Suprapubic skin (tissue), 4 donors: ENCODE measurements around the gene ANO9. TPM values are rescaled to one million over a fixed set of nuclear protein-coding genes. Genes with fewer than 3 reads are reported as not detected.
"Not testable (repeated sequence)": the region's sequence is repeated elsewhere in the genome, so short reads cannot be mapped to it uniquely, and the experiment has no call there.

ENCODE experiments used
- DNase-seq, 2 donors: peaks; one replicate each; pipeline ENCODE4 v3.0.0-alpha.2; 2019; ENCODE audit warnings: low spot score in 2 of 2
- H3K27ac ChIP-seq: fragments of 200-600 bp; sonication (generic); one replicate; pipeline ENCODE4 v1.5.1; 2019
- H3K27me3 ChIP-seq: fragments of 200-600 bp; sonication (generic); one replicate; pipeline ENCODE4 v1.5.1; 2019
- H3K36me3 ChIP-seq: fragments of 200-600 bp; sonication (generic); one replicate; pipeline ENCODE4 v1.5.1; 2019
- H3K4me1 ChIP-seq: fragments of 200-600 bp; sonication (generic); one replicate; pipeline ENCODE4 v1.5.1; 2019
- H3K4me3 ChIP-seq: fragments of 200-600 bp; sonication (generic); one replicate; pipeline ENCODE4 v1.5.1; 2019; ENCODE audit warnings: mild to moderate bottlenecking
- H3K9me3 ChIP-seq: fragments of 200-600 bp; sonication (generic); one replicate; pipeline ENCODE4 v1.5.1; 2019
- EP300 ChIP-seq: sonication (generic); formaldehyde crosslinking; IDR thresholded peaks from one replicate; pipeline ENCODE4 v1.6.1; 2017; ENCODE audit warnings: antibody characterized with exemption
- POLR2A ChIP-seq, 2 donors: fragments of 450-650 bp; IDR thresholded peaks; one replicate each; pipeline ENCODE4 v1.6.1; 2017; ENCODE audit warnings: antibody characterized with exemption in 2 of 2, mild to moderate bottlenecking in 2 of 2, moderate library complexity in 2 of 2
- POLR2AphosphoS5 ChIP-seq, 3 donors: sonication (generic); formaldehyde crosslinking; IDR thresholded peaks; one replicate each; pipeline ENCODE4 v1.6.1; 2017; ENCODE audit warnings: antibody characterized with exemption in 3 of 3
- WGBS: methylation state at CpG from one replicate; pipeline ENCODE4 v1.1.5; 2018; 5-methylcytosine and 5-hydroxymethylcytosine counted together
- total RNA-seq, 4 donors: library from RNA; depleted of rRNA; stranded (reverse); fragments of >200 nt; gene quantifications; one replicate each; pipeline ENCODE4 v1.1.0, GENCODE V29; 2016
- TF ChIP-seq, protein P1 (sequence below), 2 donors: fragments of 200-600 bp in 1 of 2; fragments of 450-650 bp in 1 of 2; sonication (generic) in 1 of 2; IDR thresholded peaks; one replicate each; pipeline ENCODE4 v1.5.1; 2016 to 2019; ENCODE audit warnings: antibody characterized with exemption in 2 of 2, mild to moderate bottlenecking in 1 of 2, moderate library complexity in 1 of 2

Gene ANO9
- total RNA-seq, 4 donors from 2014 or later = 76.8 to 166 (median 103) TPM

DNA sequence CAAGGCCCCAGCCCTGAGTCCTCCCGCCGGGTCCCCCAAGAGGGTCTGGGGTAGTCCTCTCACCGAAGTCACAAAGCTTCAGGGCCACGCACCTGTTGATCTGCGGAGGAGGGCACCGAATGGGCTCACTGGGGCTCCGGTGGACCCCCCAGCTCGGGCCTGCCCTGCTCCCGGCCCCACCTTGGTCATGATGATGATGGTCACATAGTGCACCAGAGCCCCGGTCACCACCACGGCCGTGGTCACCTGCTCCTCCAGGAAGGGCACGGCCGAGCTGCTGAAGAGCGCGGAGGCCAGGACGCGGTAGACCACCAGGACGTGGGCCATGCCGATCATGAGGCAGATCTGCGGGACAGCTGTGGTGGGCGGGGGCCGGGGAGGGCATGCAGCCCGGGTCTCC, 13.5 kb downstream of the ANO9 start:
- 95% methylated on average over 13 of the region's 24 CpGs for WGBS
- Histone ChIP-seq H3K4me3 (no peak overlapping the region), H3K4me1 (no peaks in the 10 kb centered on the region), H3K27me3 (no peaks in the 10 kb centered on the region), H3K9me3 (no peaks in the 10 kb centered on the region), H3K27ac (no peak overlapping the region), H3K36me3 (peaks cover 5% of the 10 kb centered on the region)
- TF ChIP-seq POLR2AphosphoS5 (IDR thresholded peaks at IDR 0.05) (no peak), EP300 (no peak), POLR2A (IDR thresholded peaks at IDR 0.05) (no peak)
- TF ChIP-seq, protein P1, sequence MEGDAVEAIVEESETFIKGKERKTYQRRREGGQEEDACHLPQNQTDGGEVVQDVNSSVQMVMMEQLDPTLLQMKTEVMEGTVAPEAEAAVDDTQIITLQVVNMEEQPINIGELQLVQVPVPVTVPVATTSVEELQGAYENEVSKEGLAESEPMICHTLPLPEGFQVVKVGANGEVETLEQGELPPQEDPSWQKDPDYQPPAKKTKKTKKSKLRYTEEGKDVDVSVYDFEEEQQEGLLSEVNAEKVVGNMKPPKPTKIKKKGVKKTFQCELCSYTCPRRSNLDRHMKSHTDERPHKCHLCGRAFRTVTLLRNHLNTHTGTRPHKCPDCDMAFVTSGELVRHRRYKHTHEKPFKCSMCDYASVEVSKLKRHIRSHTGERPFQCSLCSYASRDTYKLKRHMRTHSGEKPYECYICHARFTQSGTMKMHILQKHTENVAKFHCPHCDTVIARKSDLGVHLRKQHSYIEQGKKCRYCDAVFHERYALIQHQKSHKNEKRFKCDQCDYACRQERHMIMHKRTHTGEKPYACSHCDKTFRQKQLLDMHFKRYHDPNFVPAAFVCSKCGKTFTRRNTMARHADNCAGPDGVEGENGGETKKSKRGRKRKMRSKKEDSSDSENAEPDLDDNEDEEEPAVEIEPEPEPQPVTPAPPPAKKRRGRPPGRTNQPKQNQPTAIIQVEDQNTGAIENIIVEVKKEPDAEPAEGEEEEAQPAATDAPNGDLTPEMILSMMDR (IDR thresholded peaks at IDR 0.05) = no peak
- DNase-seq = no peak

DNA sequence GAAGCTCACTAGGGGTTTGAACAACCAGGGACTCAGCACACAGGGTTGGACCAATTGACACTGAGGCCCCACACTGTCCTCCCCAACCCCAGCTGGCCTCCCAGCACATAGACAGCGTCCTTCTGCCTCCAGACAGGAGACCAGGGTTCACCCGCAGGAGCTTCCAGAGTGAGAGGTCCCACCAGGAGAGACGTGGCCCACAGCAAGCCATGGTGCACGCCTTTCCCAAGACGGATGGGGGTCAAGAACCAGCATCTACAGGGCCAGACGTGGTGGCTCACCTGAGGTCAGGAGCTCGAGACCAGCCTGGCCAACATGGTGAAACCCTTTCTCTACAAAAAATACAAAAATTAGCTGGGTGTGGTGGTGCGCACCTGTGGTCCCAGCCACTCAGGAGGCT, 15.0 kb downstream of the ANO9 start:
- H3K4me3 ChIP-seq = no peak overlapping the region
- H3K27me3 ChIP-seq = no peaks in the 10 kb centered on the region
- H3K27ac ChIP-seq = no peak overlapping the region
- TF ChIP-seq, protein P1 (IDR thresholded peaks at IDR 0.05) = no peak
- TF ChIP-seq EP300 = no peak
- no peak for TF ChIP-seq POLR2A (IDR thresholded peaks at IDR 0.05)
- TF ChIP-seq POLR2AphosphoS5 (IDR thresholded peaks at IDR 0.05) = no peak
- 93% methylated on average over 3 of the region's 8 CpGs for WGBS
- H3K9me3 ChIP-seq = no peaks in the 10 kb centered on the region
- H3K36me3 ChIP-seq = peaks cover 5% of the 10 kb centered on the region
- DNase-seq = no peak
- no peaks in the 10 kb centered on the region for H3K4me1 ChIP-seq

DNA sequence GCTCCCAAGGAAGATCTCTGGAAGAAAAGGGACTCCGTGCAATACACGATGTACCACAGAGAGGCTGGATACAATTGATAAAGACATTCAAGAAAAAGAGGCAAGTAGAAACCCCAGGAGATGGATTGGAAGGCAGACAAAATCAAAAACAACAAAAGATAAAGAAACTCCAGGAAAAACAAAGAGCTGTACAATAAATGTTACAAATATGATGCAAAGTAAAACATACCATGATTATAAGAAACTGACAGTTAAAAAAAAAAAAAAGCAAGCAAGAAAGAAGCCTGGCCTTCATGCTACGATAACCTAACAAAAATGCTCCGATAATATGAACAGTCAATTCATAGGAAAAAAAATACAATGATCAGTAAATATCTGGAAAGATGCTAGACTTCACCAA, 16.5 kb downstream of the ANO9 start:
- Histone ChIP-seq H3K27me3 (no peaks in the 10 kb centered on the region), H3K27ac (no peak overlapping the region), H3K4me1 (no peaks in the 10 kb centered on the region), H3K36me3 (peaks cover 5% of the 10 kb centered on the region), H3K9me3 (no peaks in the 10 kb centered on the region), H3K4me3 (no peak overlapping the region)
- DNase-seq = no peak
- TF ChIP-seq POLR2A (IDR thresholded peaks at IDR 0.05) (no peak), EP300 (no peak), POLR2AphosphoS5 (IDR thresholded peaks at IDR 0.05) (no peak)
- TF ChIP-seq, protein P1 (IDR thresholded peaks at IDR 0.05) = no peak
- WGBS = 76% methylated on average over 4 of the region's 4 CpGs

DNA sequence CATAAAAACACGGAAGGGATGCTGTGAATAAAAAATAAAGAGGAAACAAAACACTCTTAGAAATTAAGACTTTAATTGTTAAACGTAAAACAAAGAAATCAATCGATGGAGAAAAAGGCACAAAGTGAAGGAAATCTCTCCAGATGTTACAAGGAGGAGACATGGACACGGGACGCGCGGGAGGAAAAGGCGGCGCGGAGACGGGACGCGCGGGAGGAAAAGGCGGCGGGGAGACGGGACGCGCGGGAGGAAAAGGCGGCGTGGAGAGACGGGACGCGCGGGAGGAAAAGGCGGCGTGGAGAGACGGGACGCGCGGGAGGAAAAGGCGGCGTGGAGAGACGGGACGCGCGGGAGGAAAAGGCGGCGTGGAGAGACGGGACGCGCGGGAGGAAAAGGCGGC, 17.0 kb downstream of the ANO9 start:
- not testable (repeated sequence) for H3K27ac ChIP-seq, H3K4me1 ChIP-seq, H3K4me3 ChIP-seq, DNase-seq, H3K27me3 ChIP-seq, H3K9me3 ChIP-seq, H3K36me3 ChIP-seq
- 57% methylated on average over 32 of the region's 45 CpGs for WGBS

DNA sequence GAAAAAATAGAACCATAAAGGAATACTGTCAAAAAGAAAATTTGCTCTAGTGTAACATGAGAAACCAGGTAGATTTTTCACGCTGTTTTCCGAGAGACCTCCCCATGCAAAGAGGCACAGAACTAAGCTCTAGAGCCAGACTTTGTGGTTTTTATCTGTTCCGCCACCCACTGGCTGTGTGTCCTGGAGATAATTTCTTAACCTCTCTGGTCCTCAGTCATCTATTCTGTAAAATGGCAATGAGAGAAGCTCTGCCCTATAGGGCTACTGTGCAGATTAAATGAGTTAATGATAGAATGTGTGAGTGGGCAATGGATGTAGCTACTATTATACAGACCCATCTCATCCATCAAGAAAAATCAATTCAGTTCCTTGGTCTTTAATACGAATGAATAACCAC, 17.6 kb downstream of the ANO9 start:
- H3K4me1 ChIP-seq = no peaks in the 10 kb centered on the region
- H3K27ac ChIP-seq = no peak overlapping the region
- H3K9me3 ChIP-seq = no peaks in the 10 kb centered on the region
- DNase-seq = no peak
- H3K36me3 ChIP-seq = peaks cover 5% of the 10 kb centered on the region
- TF ChIP-seq, protein P1 (IDR thresholded peaks at IDR 0.05) = no peak
- TF ChIP-seq POLR2A (IDR thresholded peaks at IDR 0.05) (no peak), POLR2AphosphoS5 (IDR thresholded peaks at IDR 0.05) (no peak), EP300 (no peak)
- no peaks in the 10 kb centered on the region for H3K27me3 ChIP-seq
- H3K4me3 ChIP-seq = no peak overlapping the region
- WGBS = 88% methylated on average over 4 of the region's 4 CpGs

DNA sequence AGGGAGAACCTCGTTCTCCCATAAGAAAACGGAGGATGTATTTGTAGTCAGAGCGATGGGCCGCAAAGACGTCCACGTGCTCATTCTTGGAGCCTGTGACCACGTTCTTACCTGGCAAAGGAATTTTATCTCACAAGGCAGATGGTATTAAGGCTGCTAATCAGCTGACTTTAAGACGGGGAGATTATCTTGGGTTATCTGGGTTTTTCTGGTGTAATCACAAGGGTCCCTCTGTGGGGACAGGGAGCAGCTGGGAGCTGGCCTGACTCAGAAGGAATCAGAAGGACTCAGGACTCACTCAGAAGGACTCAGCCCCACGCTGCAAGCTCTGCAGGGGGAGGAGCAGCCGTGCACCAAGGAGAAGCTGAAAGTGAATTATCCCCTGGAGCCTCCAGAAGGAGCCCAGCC, 19.6 kb downstream of the ANO9 start:
- whole genome bisulfite sequencing = 82% methylated on average over 9 of the region's 10 CpGs
- Histone ChIP-seq H3K27ac (no peak overlapping the region), H3K9me3 (no peaks in the 10 kb centered on the region), H3K4me3 (no peak overlapping the region), H3K4me1 (peaks cover 6% of the 10 kb centered on the region), H3K27me3 (peaks cover 10% of the 10 kb centered on the region), H3K36me3 (no peaks in the 10 kb centered on the region)
- DNase-seq = no peak
- TF ChIP-seq POLR2AphosphoS5 (IDR thresholded peaks at IDR 0.05) (no peak), EP300 (no peak), POLR2A (IDR thresholded peaks at IDR 0.05) (no peak)
- TF ChIP-seq, protein P1 (IDR thresholded peaks at IDR 0.05) = no peak
